Measurements from ENCODE around the gene ZNF433. TPM values are rescaled to one million over a fixed set of nuclear protein-coding genes. Genes with fewer than 3 reads are reported as not detected.

The ZNF433 gene
- total and polyA plus RNA-seq, 10 of the 15 experiments (the other 5 are each of a cell fraction or from before 2014, with no cell fraction given): 0.79 to 2.9 (median 1.7) TPM

DNA sequence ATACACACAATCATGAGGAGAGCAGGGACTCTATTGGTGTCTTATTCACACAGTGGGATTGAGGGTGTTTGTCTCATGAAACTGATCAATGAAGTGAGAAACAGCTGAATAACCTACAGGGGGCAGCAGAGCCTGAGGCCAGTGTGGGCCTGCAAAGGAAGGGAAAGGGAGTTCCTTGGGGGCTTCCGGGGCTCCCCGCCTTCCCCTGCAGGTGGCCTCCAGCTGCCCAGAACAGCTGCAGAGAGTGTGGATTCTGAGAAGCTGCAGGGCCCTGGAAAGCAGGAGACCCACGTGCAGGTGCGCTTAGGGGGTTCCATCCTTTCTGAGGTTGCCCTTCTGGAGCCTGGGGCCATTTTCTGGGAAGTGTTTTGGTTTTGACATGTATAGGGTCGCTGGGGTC is 50.5 kb downstream of the ZNF433 start:
- no peak for FAIRE-seq
- in situ Hi-C loops (cut with MboI): no loop called here
- POLR2A ChIA-PET: interaction anchor here (0.7 to 1.0 kb wide), 2 partner anchors 16 to 126 kb away, joined by 3 to 5 read pairs; no protein-coding TSS in a partner anchor
- TF ChIP-seq, protein P1, sequence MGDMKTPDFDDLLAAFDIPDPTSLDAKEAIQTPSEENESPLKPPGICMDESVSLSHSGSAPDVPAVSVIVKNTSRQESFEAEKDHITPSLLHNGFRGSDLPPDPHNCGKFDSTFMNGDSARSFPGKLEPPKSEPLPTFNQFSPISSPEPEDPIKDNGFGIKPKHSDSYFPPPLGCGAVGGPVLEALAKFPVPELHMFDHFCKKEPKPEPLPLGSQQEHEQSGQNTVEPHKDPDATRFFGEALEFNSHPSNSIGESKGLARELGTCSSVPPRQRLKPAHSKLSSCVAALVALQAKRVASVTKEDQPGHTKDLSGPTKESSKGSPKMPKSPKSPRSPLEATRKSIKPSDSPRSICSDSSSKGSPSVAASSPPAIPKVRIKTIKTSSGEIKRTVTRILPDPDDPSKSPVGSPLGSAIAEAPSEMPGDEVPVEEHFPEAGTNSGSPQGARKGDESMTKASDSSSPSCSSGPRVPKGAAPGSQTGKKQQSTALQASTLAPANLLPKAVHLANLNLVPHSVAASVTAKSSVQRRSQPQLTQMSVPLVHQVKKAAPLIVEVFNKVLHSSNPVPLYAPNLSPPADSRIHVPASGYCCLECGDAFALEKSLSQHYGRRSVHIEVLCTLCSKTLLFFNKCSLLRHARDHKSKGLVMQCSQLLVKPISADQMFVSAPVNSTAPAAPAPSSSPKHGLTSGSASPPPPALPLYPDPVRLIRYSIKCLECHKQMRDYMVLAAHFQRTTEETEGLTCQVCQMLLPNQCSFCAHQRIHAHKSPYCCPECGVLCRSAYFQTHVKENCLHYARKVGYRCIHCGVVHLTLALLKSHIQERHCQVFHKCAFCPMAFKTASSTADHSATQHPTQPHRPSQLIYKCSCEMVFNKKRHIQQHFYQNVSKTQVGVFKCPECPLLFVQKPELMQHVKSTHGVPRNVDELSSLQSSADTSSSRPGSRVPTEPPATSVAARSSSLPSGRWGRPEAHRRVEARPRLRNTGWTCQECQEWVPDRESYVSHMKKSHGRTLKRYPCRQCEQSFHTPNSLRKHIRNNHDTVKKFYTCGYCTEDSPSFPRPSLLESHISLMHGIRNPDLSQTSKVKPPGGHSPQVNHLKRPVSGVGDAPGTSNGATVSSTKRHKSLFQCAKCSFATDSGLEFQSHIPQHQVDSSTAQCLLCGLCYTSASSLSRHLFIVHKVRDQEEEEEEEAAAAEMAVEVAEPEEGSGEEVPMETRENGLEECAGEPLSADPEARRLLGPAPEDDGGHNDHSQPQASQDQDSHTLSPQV (IDR thresholded peaks at IDR 0.05): no peak
- TF ChIP-seq, protein P2, sequence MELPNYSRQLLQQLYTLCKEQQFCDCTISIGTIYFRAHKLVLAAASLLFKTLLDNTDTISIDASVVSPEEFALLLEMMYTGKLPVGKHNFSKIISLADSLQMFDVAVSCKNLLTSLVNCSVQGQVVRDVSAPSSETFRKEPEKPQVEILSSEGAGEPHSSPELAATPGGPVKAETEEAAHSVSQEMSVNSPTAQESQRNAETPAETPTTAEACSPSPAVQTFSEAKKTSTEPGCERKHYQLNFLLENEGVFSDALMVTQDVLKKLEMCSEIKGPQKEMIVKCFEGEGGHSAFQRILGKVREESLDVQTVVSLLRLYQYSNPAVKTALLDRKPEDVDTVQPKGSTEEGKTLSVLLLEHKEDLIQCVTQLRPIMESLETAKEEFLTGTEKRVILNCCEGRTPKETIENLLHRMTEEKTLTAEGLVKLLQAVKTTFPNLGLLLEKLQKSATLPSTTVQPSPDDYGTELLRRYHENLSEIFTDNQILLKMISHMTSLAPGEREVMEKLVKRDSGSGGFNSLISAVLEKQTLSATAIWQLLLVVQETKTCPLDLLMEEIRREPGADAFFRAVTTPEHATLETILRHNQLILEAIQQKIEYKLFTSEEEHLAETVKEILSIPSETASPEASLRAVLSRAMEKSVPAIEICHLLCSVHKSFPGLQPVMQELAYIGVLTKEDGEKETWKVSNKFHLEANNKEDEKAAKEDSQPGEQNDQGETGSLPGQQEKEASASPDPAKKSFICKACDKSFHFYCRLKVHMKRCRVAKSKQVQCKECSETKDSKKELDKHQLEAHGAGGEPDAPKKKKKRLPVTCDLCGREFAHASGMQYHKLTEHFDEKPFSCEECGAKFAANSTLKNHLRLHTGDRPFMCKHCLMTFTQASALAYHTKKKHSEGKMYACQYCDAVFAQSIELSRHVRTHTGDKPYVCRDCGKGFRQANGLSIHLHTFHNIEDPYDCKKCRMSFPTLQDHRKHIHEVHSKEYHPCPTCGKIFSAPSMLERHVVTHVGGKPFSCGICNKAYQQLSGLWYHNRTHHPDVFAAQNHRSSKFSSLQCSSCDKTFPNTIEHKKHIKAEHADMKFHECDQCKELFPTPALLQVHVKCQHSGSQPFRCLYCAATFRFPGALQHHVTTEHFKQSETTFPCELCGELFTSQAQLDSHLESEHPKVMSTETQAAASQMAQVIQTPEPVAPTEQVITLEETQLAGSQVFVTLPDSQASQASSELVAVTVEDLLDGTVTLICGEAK (IDR thresholded peaks at IDR 0.05; ENCODE audit: borderline replicate concordance): no peak
- TF ChIP-seq NFXL1 (IDR thresholded peaks at IDR 0.05; ENCODE audit: borderline replicate concordance) (no peak), POU2F2 (IDR thresholded peaks at IDR 0.05; ENCODE audit: borderline replicate concordance, low read depth, low read length) (no peak), CREM (IDR thresholded peaks at IDR 0.05; ENCODE audit: low read depth) (no peak), EZH2 (IDR thresholded peaks at IDR 0.05; ENCODE audit: borderline replicate concordance, control insufficient read depth, low read depth, low read length) (no peak), EP300 (IDR thresholded peaks at IDR 0.05; ENCODE audit: borderline replicate concordance in 1 of 2, control insufficient read depth in 1 of 2, low read depth in 2 of 2, low read length in 2 of 2) (no peak)
- TF ChIP-seq, protein P3, sequence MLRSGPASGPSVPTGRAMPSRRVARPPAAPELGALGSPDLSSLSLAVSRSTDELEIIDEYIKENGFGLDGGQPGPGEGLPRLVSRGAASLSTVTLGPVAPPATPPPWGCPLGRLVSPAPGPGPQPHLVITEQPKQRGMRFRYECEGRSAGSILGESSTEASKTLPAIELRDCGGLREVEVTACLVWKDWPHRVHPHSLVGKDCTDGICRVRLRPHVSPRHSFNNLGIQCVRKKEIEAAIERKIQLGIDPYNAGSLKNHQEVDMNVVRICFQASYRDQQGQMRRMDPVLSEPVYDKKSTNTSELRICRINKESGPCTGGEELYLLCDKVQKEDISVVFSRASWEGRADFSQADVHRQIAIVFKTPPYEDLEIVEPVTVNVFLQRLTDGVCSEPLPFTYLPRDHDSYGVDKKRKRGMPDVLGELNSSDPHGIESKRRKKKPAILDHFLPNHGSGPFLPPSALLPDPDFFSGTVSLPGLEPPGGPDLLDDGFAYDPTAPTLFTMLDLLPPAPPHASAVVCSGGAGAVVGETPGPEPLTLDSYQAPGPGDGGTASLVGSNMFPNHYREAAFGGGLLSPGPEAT (IDR thresholded peaks at IDR 0.05; ENCODE audit: low read depth): no peak
- TF ChIP-seq, protein P4, sequence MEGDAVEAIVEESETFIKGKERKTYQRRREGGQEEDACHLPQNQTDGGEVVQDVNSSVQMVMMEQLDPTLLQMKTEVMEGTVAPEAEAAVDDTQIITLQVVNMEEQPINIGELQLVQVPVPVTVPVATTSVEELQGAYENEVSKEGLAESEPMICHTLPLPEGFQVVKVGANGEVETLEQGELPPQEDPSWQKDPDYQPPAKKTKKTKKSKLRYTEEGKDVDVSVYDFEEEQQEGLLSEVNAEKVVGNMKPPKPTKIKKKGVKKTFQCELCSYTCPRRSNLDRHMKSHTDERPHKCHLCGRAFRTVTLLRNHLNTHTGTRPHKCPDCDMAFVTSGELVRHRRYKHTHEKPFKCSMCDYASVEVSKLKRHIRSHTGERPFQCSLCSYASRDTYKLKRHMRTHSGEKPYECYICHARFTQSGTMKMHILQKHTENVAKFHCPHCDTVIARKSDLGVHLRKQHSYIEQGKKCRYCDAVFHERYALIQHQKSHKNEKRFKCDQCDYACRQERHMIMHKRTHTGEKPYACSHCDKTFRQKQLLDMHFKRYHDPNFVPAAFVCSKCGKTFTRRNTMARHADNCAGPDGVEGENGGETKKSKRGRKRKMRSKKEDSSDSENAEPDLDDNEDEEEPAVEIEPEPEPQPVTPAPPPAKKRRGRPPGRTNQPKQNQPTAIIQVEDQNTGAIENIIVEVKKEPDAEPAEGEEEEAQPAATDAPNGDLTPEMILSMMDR (IDR thresholded peaks at IDR 0.05 in 2 of 3, conservative IDR thresholded peaks at IDR 0.05 in 1 of 3; ENCODE audit: control insufficient read depth in 2 of 3, extremely low read depth in 1 of 3, insufficient read depth in 1 of 3, low read depth in 3 of 3, low read length in 3 of 3): peak; percentile 26 to 38 (median 33); a peak in 5 of 6 replicates

More for the DNA sequence above, 50.5 kb downstream of the ZNF433 start:
- Histone ChIP-seq H3K9me3 (replicated peaks; ENCODE audit: control insufficient read depth, insufficient read depth, low read length) (peaks cover 10% of the 10 kb centered on the region), H3K79me2 (ENCODE audit: control insufficient read depth, insufficient read depth, low read length) (peaks cover 13% of the 10 kb centered on the region), H3K4me1 (ENCODE audit: control insufficient read depth, insufficient read depth, low read length) (no peaks in the 10 kb centered on the region), H3K36me3 (ENCODE audit: control insufficient read depth in 2 of 2, insufficient read depth in 2 of 2, low read length in 1 of 2) (no peaks in the 10 kb centered on the region; a peak in 1 of 4 replicates), H4K20me1 (ENCODE audit: control insufficient read depth, insufficient read depth) (no peaks in the 10 kb centered on the region), H2AFZ (ENCODE audit: control insufficient read depth, low read depth, low read length) (no peak overlapping the region), H3K4me2 (ENCODE audit: control insufficient read depth, insufficient read depth) (no peak overlapping the region), H3K27me3 (replicated peaks in 1 of 2; ENCODE audit: control insufficient read depth in 2 of 2, insufficient read depth in 2 of 2, low read length in 1 of 2) (no peaks in the 10 kb centered on the region), H3K27ac (ENCODE audit: control insufficient read depth, insufficient read depth) (no peak overlapping the region), H3K9ac (ENCODE audit: control insufficient read depth, insufficient read depth, low read length) (no peak overlapping the region), H3K4me3 (no peak overlapping the region)
- ChIA-PET CTCF (interaction anchor here (0.6 to 12.9 kb wide), 10 partner anchors 12 to 950 kb away, joined by 3 to 181 read pairs (median 5); partner anchors contain the start of genes ZNF20, ZNF700 and ZNF763), SMC1A (ENCODE audit: uncharacterized antibody, unreplicated experiment) (interaction anchor here (1.1 to 10.5 kb wide), 4 partner anchors 15 to 156 kb away, joined by 3 to 133 read pairs (median 6); partner anchors contain the start of genes ZNF20, ZNF700 and ZNF878), RAD21 (ENCODE audit: unreplicated experiment) (interaction anchor here (0.6 to 9.2 kb wide), 6 partner anchors 20 to 560 kb away, joined by 3 to 105 read pairs (median 6); partner anchors contain the start of genes ZNF20, ZNF700, ZNF763 and ZNF878)
- intact Hi-C loops (cut with micrococcal nuclease; ENCODE audit: unreplicated experiment): no loop called here
- DNase-seq (ENCODE audit: low read depth, low spot score): no peak
- 28% methylated on average over 5 of the region's 5 CpGs for WGBS (ENCODE audit: insufficient coverage, insufficient replicate concordance, low lambda C conversion rate, missing lambda C conversion rate)
- no TSS peak for BruUV-seq (replicated peaks)
- ATAC-seq: no peak

All from GM12878 (cell line).